Measurements from ENCODE around the gene ELL. TPM values are rescaled to one million over a fixed set of nuclear protein-coding genes. Genes with fewer than 3 reads are reported as not detected.

Gene ELL
- total and polyA plus RNA-seq, 9 of the 15 experiments (the other 6 are each of a cell fraction or from before 2014, with no cell fraction given), result 0.24 to 22.5 (median 4.1) TPM

- TF ChIP-seq, protein P1, sequence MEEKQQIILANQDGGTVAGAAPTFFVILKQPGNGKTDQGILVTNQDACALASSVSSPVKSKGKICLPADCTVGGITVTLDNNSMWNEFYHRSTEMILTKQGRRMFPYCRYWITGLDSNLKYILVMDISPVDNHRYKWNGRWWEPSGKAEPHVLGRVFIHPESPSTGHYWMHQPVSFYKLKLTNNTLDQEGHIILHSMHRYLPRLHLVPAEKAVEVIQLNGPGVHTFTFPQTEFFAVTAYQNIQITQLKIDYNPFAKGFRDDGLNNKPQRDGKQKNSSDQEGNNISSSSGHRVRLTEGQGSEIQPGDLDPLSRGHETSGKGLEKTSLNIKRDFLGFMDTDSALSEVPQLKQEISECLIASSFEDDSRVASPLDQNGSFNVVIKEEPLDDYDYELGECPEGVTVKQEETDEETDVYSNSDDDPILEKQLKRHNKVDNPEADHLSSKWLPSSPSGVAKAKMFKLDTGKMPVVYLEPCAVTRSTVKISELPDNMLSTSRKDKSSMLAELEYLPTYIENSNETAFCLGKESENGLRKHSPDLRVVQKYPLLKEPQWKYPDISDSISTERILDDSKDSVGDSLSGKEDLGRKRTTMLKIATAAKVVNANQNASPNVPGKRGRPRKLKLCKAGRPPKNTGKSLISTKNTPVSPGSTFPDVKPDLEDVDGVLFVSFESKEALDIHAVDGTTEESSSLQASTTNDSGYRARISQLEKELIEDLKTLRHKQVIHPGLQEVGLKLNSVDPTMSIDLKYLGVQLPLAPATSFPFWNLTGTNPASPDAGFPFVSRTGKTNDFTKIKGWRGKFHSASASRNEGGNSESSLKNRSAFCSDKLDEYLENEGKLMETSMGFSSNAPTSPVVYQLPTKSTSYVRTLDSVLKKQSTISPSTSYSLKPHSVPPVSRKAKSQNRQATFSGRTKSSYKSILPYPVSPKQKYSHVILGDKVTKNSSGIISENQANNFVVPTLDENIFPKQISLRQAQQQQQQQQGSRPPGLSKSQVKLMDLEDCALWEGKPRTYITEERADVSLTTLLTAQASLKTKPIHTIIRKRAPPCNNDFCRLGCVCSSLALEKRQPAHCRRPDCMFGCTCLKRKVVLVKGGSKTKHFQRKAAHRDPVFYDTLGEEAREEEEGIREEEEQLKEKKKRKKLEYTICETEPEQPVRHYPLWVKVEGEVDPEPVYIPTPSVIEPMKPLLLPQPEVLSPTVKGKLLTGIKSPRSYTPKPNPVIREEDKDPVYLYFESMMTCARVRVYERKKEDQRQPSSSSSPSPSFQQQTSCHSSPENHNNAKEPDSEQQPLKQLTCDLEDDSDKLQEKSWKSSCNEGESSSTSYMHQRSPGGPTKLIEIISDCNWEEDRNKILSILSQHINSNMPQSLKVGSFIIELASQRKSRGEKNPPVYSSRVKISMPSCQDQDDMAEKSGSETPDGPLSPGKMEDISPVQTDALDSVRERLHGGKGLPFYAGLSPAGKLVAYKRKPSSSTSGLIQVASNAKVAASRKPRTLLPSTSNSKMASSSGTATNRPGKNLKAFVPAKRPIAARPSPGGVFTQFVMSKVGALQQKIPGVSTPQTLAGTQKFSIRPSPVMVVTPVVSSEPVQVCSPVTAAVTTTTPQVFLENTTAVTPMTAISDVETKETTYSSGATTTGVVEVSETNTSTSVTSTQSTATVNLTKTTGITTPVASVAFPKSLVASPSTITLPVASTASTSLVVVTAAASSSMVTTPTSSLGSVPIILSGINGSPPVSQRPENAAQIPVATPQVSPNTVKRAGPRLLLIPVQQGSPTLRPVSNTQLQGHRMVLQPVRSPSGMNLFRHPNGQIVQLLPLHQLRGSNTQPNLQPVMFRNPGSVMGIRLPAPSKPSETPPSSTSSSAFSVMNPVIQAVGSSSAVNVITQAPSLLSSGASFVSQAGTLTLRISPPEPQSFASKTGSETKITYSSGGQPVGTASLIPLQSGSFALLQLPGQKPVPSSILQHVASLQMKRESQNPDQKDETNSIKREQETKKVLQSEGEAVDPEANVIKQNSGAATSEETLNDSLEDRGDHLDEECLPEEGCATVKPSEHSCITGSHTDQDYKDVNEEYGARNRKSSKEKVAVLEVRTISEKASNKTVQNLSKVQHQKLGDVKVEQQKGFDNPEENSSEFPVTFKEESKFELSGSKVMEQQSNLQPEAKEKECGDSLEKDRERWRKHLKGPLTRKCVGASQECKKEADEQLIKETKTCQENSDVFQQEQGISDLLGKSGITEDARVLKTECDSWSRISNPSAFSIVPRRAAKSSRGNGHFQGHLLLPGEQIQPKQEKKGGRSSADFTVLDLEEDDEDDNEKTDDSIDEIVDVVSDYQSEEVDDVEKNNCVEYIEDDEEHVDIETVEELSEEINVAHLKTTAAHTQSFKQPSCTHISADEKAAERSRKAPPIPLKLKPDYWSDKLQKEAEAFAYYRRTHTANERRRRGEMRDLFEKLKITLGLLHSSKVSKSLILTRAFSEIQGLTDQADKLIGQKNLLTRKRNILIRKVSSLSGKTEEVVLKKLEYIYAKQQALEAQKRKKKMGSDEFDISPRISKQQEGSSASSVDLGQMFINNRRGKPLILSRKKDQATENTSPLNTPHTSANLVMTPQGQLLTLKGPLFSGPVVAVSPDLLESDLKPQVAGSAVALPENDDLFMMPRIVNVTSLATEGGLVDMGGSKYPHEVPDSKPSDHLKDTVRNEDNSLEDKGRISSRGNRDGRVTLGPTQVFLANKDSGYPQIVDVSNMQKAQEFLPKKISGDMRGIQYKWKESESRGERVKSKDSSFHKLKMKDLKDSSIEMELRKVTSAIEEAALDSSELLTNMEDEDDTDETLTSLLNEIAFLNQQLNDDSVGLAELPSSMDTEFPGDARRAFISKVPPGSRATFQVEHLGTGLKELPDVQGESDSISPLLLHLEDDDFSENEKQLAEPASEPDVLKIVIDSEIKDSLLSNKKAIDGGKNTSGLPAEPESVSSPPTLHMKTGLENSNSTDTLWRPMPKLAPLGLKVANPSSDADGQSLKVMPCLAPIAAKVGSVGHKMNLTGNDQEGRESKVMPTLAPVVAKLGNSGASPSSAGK (IDR thresholded peaks at IDR 0.05), result no peak
- TF ChIP-seq CHD7 (IDR thresholded peaks at IDR 0.05; ENCODE audit: low read depth, low read length), result no peak
Observed at GRCh38 chr19:18543814-18544475, 22.1 kb upstream of the ELL start (continued).
